OCI-LY1 (cell line): ENCODE results near the gene ZNF341.

Experiments
- EZH2 ChIP-seq: fragments of 200-600 bp; sonication (generic), shearing (Covaris generic); IDR thresholded peaks from 2 replicates; pipeline ENCODE4 v1.8.0; 2017; ENCODE audit warnings: borderline replicate concordance, mixed run types, mild to moderate bottlenecking, antibody characterized with exemption, low read length, moderate library complexity, mixed read lengths
- TF ChIP-seq, protein P1 (sequence below): fragments of 200-600 bp; sonication (generic), shearing (Covaris generic); IDR thresholded peaks from 2 replicates; pipeline ENCODE4 v1.5.1; 2017; ENCODE audit warnings: mild to moderate bottlenecking, antibody characterized with exemption, low read length, moderate library complexity, mixed read lengths

- TF ChIP-seq, protein P1, sequence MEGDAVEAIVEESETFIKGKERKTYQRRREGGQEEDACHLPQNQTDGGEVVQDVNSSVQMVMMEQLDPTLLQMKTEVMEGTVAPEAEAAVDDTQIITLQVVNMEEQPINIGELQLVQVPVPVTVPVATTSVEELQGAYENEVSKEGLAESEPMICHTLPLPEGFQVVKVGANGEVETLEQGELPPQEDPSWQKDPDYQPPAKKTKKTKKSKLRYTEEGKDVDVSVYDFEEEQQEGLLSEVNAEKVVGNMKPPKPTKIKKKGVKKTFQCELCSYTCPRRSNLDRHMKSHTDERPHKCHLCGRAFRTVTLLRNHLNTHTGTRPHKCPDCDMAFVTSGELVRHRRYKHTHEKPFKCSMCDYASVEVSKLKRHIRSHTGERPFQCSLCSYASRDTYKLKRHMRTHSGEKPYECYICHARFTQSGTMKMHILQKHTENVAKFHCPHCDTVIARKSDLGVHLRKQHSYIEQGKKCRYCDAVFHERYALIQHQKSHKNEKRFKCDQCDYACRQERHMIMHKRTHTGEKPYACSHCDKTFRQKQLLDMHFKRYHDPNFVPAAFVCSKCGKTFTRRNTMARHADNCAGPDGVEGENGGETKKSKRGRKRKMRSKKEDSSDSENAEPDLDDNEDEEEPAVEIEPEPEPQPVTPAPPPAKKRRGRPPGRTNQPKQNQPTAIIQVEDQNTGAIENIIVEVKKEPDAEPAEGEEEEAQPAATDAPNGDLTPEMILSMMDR, result no peak
- TF ChIP-seq EZH2, result no peak
These were observed 42.3 kb upstream of the ZNF341 start for GRCh38 chr20:33689493-33689892.
